Endodermal cell (in vitro differentiated cells): ENCODE data around the gene BANP. TPM values are rescaled to one million over a fixed set of nuclear protein-coding genes. Genes with fewer than 3 reads are reported as not detected.
"Not testable (repeated sequence)": the region's sequence is repeated elsewhere in the genome, so short reads cannot be mapped to it uniquely, and the experiment has no call there.

Experiments used
- DNase-seq: peaks from one replicate; pipeline ENCODE4 v3.0.0-alpha.2; 2017
- H3K27ac ChIP-seq: 2 replicates; pipeline ENCODE4 v1.5.1; 2013; ENCODE audit warnings: mild to moderate bottlenecking, low read depth, low read length, moderate library complexity
- H3K27me3 ChIP-seq: 2 replicates; pipeline ENCODE4 v1.6.1; 2013; ENCODE audit warnings: mild to moderate bottlenecking, low read length, moderate library complexity; ENCODE audit not compliant: insufficient read depth, control insufficient read depth, poor library complexity, severe bottlenecking
- H3K36me3 ChIP-seq: 2 replicates; pipeline ENCODE4 v1.7.0; 2013; ENCODE audit warnings: mild to moderate bottlenecking, low read length, moderate library complexity; ENCODE audit not compliant: control insufficient read depth, insufficient read depth
- H3K4me1 ChIP-seq: one replicate; pipeline ENCODE4 v1.7.0; 2013; ENCODE audit warnings: low read length; ENCODE audit not compliant: control insufficient read depth, insufficient read depth
- H3K4me3 ChIP-seq: 2 replicates; pipeline ENCODE4 v1.5.1; 2013; ENCODE audit warnings: mild to moderate bottlenecking, low read length, moderate library complexity
- H3K9ac ChIP-seq: 2 replicates; pipeline ENCODE4 v1.6.1; 2013; ENCODE audit warnings: mild to moderate bottlenecking, low read length, moderate library complexity; ENCODE audit not compliant: poor library complexity, severe bottlenecking; ENCODE audit errors: extremely low read depth
- H3K9me3 ChIP-seq: 2 replicates; pipeline ENCODE4 v1.6.1; 2013; ENCODE audit warnings: mild to moderate bottlenecking, low read length, moderate library complexity; ENCODE audit not compliant: control insufficient read depth
- H3K27ac Mint-ChIP-seq: 2 replicates; pipeline ENCODE4 v1.8.0; 2020; ENCODE audit warnings: mixed read lengths
- H3K27me3 Mint-ChIP-seq: 2 replicates; pipeline ENCODE4 v1.8.0; 2021; ENCODE audit warnings: mild to moderate bottlenecking, mixed read lengths; ENCODE audit not compliant: insufficient read depth
- H3K36me3 Mint-ChIP-seq: 2 replicates; pipeline ENCODE4 v1.8.0; 2020; ENCODE audit warnings: low read depth, mixed read lengths
- H3K4me1 Mint-ChIP-seq: 2 replicates; pipeline ENCODE4 v1.8.0; 2020; ENCODE audit warnings: mixed read lengths
- H3K4me3 Mint-ChIP-seq: 2 replicates; pipeline ENCODE4 v1.8.0; 2020; ENCODE audit warnings: mild to moderate bottlenecking, moderate library complexity, mixed read lengths
- H3K9me3 Mint-ChIP-seq: 2 replicates; pipeline ENCODE4 v1.8.0; 2020; ENCODE audit warnings: mild to moderate bottlenecking, mixed read lengths
- CTCF ChIP-seq: fragments of 200-600 bp; sonication (generic); conservative IDR thresholded peaks from 2 replicates; pipeline ENCODE4 v1.5.0; 2021; ENCODE audit warnings: antibody characterized with exemption, mild to moderate bottlenecking
- WGBS, 2 experiments: methylation state at CpG; one replicate each; pipeline versions ENCODE4 v1.1.5 to v1.1.7; 2013; ENCODE audit warnings: missing lambda C conversion rate in 2 of 2, mixed read lengths in 1 of 2; ENCODE audit not compliant: insufficient coverage in 1 of 2, insufficient read length in 1 of 2; 5-methylcytosine and 5-hydroxymethylcytosine counted together
- total RNA-seq, 2 donors: library from RNA; stranded (reverse); fragmentation: NEBNext Ultra II Directional in 1 of 2; extraction: Animal tissue kit (Norgen Biotek cat#: 25700) in 1 of 2; gene quantifications; 2 replicates in 1 of 2; 3 replicates in 1 of 2; pipeline ENCODE4 v1.2.1, GENCODE V29; 2021

The BANP gene
- total RNA-seq, 2 donors from 2014 or later: 39.5 to 45.5 TPM

DNA sequence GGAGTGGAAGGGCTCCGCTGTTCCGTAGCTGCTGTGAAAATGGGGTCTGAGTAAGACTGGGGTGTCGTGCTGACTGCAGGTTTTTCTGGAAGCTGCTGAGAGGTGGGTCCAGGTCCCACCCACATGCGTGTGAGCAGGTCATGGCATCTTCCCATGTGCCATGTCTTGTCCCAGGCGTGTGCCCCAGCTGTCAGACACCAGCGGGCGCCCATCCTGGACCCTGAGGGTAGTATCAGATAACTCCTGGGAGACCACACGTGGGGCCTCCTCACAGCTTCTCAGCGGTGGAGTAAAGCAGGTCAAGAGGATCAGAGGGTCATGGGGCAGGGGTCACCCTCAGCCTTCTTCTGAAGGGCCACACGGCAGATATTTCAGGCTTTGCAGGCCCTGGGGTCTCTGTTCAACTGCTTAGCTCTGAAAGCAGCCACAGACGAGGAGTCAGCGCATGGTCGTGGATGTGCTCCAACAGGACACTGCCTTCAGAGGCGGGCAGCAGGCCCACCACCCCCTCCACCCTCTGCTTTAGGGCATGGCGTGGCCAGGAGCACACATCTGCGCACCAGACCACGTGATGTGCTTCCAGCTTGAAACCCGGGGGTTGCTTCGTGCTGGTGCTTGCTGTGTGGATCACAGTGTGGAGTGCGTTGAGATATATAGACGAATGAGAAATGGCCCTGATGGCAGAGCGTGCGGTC, 68.7 kb downstream of the BANP start:
- no peaks in the 10 kb centered on the region for H3K9me3 ChIP-seq
- no peaks in the 10 kb centered on the region for H3K27me3 ChIP-seq
- H3K36me3 Mint-ChIP-seq: peaks cover 43% of the 10 kb centered on the region
- no peak overlapping the region for H3K4me3 Mint-ChIP-seq
- H3K9ac ChIP-seq: no peak overlapping the region
- no peak overlapping the region for H3K4me3 ChIP-seq
- no peaks in the 10 kb centered on the region for H3K36me3 ChIP-seq
- TF ChIP-seq CTCF: no peak
- H3K27ac Mint-ChIP-seq: peak overlapping the region; percentile 77
- H3K4me1 Mint-ChIP-seq: peaks cover 2% of the 10 kb centered on the region
- WGBS, 2 experiments: 93 to 94% methylated on average over 21 to 23 of the region's 23 CpGs
- no peak overlapping the region for H3K27ac ChIP-seq
- no peak for DNase-seq
- no peaks in the 10 kb centered on the region for H3K9me3 Mint-ChIP-seq
- no peaks in the 10 kb centered on the region for H3K4me1 ChIP-seq
- no peaks in the 10 kb centered on the region for H3K27me3 Mint-ChIP-seq

DNA sequence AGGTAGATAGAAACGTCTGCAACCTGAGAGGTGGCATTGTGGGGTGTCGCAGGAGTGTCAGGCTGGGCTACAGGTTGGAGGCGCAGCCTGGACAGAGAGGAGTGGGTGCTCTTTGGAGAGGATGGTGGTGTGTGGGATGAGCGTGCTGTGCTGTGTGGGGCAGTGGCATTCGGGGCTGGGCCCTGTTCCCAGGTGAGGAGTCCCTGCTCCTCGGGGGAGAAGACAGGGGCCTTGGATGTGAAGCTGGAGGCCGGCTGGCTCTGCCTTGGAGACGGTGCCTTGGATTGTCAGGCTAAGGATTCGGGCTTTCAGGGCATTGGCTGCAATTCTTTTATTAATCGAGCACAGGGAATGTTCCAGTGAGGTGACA, 69.3 kb downstream of the BANP start:
- Histone ChIP-seq H3K36me3 (no peaks in the 10 kb centered on the region), H3K4me3 (no peak overlapping the region), H3K27me3 (no peaks in the 10 kb centered on the region), H3K9ac (no peak overlapping the region), H3K9me3 (no peaks in the 10 kb centered on the region), H3K27ac (no peak overlapping the region), H3K4me1 (no peaks in the 10 kb centered on the region)
- peak overlapping the region; percentile 77 for H3K27ac Mint-ChIP-seq
- H3K36me3 Mint-ChIP-seq: peaks cover 43% of the 10 kb centered on the region
- no peaks in the 10 kb centered on the region for H3K9me3 Mint-ChIP-seq
- peaks cover 3% of the 10 kb centered on the region for H3K4me1 Mint-ChIP-seq
- DNase-seq: no peak
- H3K4me3 Mint-ChIP-seq: no peak overlapping the region
- H3K27me3 Mint-ChIP-seq: no peaks in the 10 kb centered on the region
- no peak for TF ChIP-seq CTCF
- WGBS, 2 experiments: 94 to 95% methylated on average over 6 to 10 of the region's 10 CpGs

DNA sequence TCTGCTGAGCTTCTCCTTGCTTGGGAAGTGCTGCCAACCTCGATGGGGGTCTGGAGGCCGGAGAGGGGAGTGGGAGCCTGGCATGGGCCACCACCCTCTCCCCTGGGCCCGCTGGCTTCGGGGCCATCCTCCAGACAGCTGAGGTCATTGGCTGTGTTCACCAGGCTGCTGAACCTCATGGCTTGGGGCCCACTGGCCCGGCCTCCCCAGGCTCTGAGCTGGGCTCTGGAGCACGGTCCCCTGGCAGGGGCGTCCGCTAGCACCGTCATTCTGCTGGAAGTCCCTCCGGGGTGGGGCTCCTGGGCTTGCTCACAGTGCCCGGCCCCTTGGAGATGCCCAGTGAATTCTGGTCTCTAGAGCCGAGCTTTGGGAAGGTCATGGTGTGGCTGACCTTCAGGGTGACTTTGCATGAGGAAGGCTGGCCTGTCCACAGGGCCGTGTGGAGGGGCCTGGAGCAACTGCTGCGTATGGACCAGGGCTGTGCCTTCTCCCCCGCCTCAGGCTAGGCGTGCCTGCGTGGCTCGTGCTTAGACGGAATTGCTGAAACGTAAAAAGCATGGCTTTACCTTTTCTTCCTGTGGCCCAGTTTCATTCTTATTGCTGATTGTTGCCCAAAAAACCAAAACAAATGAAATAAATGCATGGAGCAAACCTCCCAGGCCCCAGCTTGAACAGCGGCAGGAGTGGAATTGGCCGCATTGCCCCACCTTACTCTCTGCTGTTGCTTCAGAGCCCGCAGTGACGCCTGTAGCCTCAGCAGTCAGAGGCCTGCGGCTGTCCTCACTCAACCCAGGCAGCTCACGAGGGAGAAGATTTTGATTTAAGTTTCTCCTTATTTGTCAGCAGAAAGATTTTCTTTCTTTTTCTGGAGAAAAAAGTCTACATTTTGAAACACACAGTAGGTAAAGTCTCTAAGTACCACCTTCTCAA, 70.1 kb downstream of the BANP start:
- not testable (repeated sequence) for H3K4me3 Mint-ChIP-seq, H3K27me3 Mint-ChIP-seq, H3K4me1 Mint-ChIP-seq, H3K4me3 ChIP-seq, H3K27me3 ChIP-seq, H3K36me3 ChIP-seq, H3K27ac ChIP-seq, H3K9ac ChIP-seq, H3K4me1 ChIP-seq, H3K9me3 Mint-ChIP-seq, H3K9me3 ChIP-seq, DNase-seq
- 94 to 96% methylated on average over 19 to 26 of the region's 26 CpGs for WGBS, 2 experiments
- peaks cover 42% of the 10 kb centered on the region for H3K36me3 Mint-ChIP-seq
- H3K27ac Mint-ChIP-seq: peak overlapping the region; percentile 77
